GM19372 (cell line): Measurements from ENCODE around the gene PDE4D.
"Not testable (repeated sequence)": the region's sequence is repeated elsewhere in the genome, so short reads cannot be mapped to it uniquely, and the experiment has no call there.

Experiments
- ATAC-seq: cut with Tn5 transposase; IDR thresholded peaks from one replicate; pipeline ENCODE4 v1.9.1; 2021; ENCODE audit warnings: mild to moderate bottlenecking, low read depth, moderate library complexity; ENCODE audit not compliant: unreplicated experiment

PDE4D gene

DNA sequence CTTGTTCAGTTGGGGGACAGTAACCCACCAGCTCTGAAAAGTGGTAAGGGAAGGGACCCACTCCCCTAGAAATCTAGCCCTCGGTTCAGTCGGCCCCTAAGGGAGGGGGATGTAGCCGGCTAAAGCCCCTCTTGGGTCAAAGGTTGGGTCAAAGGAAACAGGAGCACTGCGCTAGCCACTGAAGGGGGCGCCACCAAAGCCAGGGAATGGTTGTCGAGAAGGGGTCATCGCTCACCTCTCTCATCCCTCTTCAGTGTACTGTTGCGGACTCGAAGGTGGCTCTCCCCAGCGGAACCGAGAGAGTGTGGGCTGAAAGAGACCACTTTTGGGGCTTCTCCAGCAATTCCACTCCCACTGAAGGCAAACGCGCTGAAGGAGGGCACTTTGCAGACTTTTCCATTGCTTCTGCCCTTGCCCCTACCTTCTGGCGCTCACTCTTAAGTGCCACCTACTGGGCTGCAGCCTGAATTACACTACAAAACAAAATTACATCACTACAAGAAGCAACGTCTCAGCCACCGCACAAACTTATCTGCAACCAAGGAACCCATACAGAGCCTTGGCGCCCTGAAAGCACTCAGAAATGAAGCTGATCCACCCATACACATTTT lies 396.9 kb downstream of the PDE4D start:
- no peak for ATAC-seq

GRCh38 chr5:59491945-59492344 lies 401.6 kb downstream of the PDE4D start:
- ATAC-seq = no peak

GRCh38 chr5:59489551-59489950 lies 404.0 kb downstream of the PDE4D start:
- no peak for ATAC-seq

GRCh38 chr5:59487772-59488729 lies 405.5 kb downstream of the PDE4D start:
- ATAC-seq = no peak

DNA sequence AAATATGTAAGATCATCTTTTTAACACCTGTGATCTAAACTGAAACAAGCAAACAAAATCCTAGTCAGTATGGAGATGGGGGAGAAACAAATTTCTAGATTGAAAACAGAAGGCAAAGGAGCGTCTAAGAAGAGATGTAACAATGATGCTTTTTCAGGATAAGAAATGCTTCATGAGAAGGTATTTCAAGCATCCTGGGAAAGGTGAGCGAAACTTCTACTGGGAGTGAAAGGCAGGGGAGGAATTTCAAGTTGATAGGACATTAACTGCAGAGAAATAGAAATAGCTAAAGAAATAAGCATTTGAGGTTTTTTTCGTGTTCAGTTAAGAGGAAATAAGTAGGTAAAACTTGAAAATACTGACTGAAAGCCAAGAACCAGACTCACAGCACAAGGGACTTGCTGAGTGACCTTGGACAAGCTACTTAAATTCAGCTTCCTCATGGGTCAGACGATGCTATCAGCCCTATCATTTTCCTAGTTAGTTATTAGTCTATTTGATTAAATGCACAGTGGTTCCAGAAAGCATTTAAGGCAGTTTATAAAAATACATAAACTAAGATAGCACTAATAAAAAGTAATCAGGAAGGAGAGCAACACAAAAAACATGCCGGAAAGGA lies 406.3 kb downstream of the PDE4D start:
- no peak for ATAC-seq

DNA sequence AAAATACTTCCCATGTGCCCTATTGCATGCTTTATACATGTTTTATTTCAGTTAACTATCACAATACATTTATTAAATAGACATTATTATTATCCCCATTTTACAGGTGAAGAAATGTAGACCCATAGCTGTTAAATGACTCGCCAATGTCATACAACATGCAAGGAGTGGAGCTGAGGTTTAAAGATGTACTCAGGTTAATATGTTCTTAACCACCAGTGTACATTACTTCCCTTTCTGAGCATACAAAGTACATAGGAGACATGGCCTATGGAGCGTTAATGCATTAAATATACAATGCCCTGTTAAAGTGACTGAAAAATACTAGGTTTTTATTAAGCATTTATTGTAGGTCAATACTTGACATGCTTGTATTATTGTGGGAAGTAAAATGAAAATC lies 407.0 kb downstream of the PDE4D start:
- no peak for ATAC-seq

DNA sequence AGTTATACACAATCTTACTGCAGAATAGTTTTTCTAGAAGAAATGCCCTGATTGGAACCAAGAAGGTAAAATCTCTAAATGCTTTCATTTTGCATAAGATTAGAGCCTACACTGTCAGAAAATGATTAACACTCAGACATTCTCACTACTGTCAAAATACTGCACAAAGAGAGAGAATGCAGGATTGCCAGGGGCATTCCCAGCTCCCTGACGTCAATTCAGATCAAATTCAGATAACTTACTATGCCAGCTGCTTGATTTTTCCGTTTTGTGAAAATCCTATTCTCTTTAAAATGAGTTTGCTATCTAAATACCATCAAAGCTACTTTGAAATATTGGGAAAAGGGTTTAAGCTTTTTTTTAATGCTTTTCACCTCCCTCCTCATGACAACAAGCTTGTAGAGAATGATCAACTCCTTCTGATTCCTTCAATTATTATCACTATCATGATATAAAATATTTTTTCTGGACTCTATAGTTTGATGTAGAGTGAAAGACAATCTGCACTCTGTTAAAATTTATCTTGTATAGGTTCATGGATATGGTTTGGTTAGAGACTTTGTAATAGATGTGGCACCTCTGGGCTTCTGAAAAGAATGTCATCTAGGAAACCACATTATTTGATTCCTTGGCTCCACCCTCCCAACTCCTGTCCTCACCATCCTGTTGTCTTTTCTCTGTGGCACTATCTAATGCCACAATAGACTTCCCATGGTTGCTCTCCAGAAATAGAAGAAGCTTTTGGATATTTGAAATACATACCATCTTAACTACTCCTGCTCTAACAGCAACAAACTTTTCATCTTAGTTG lies 407.7 kb downstream of the PDE4D start:
- no peak for ATAC-seq

- no peak for ATAC-seq
Measured at GRCh38 chr5:59485107-59485506, 408.4 kb downstream of the PDE4D start.

GRCh38 chr5:59484618-59485017 lies 408.9 kb downstream of the PDE4D start:
- ATAC-seq = no peak

DNA sequence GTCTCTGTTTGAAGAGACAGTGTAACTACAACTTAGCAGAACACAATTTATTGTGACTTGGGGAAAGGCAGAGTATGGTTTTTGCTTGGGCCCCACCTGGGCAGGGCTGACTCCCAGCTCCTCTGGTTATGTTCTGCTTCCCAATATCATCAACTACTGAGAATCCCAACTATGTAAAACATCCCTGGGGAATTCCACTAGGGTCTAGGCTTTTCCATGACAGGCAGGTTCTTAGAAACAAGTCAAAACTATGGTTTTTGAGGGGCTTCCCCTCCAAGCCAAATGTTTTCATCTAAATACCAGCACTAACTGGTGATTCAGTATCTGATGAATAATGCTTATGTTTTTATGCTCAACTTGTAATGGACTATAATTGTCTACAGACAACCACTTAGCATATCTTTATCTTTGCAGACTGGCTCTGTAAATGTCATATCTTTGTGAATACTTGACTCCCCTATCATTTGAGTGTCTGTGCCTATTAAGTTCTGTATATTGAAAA lies 409.5 kb downstream of the PDE4D start:
- no peak for ATAC-seq

GRCh38 chr5:59479086-59479485 lies 414.4 kb downstream of the PDE4D start:
- ATAC-seq = no peak

DNA sequence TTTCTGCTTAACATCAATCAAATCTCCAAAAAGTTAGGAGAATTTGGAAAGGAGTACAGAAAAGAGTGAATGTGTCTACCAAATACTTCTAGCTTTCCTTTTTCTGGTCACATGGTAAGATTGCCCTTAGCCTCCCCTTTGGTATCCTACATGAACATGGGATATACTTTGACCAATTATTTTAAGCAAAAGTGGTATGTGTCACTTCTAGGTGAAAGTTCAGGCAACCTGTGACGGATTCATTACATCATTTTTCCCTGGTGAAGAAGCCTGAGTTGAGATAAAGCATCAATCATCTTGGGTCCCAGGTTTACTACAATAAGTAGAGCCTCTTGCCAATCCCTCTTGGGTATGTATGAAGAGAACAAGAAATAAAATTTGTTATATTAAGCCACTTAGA lies 419.2 kb downstream of the PDE4D start:
- no peak for ATAC-seq

- ATAC-seq = no peak
Measured at GRCh38 chr5:59473611-59474010, 419.9 kb downstream of the PDE4D start.

DNA sequence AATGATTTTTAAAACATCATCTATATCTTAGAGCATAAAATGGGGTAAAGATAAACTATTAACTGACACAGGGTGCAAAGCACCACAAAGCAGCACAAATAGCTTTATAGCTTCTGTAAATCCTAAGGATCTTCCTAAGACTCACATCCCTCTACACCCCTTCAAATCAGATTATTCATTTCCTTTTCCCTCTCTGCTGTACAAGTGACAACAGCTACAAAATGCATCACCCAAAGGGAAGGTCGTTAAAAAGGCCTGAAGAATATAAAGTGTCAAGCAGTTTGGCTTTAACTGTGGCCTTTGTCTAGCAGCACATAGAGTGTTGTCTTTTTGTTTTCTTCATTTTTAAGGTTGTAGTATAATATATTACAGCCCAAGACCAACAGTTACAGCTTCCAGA lies 422.1 kb downstream of the PDE4D start:
- no peak for ATAC-seq

DNA sequence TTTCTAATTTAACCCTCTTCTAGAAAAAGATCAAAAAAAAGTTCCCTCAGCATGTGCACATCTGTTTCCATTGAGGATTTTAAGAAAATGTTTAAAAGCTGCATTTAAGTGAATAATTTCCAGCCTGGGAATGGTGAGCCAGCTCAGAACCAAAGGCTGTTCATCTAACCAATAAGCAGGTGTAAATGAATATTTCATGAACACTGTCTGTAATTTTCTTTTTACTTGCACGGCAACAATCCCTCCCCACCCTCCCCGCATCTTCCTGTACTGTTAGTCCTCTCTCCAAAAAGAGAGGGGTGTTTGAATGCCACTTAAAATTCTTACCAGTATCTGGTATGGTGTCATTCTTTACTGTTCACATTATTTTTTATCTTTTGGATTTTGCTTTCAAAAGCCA lies 425.6 kb downstream of the PDE4D start:
- no peak for ATAC-seq

- no peak for ATAC-seq
Measured at GRCh38 chr5:59466271-59466670, 427.3 kb downstream of the PDE4D start.

GRCh38 chr5:59464969-59465368 lies 428.6 kb downstream of the PDE4D start:
- ATAC-seq = no peak

- not testable (repeated sequence) for ATAC-seq
Measured at GRCh38 chr5:59463618-59464166, 429.8 kb downstream of the PDE4D start.

- no peak for ATAC-seq
Measured at GRCh38 chr5:59462956-59463355, 430.6 kb downstream of the PDE4D start.
